Measurements from ENCODE around the gene COL9A2. TPM values are rescaled to one million over a fixed set of nuclear protein-coding genes. Genes with fewer than 3 reads are reported as not detected.

COL9A2 gene
- total and polyA plus RNA-seq, 3 donors from 2014 or later = 3.5 to 7.2 (median 5.1) TPM

GRCh38 chr1:40306296-40306695 is 10.8 kb downstream of the COL9A2 start:
- Histone ChIP-seq H3K4me3 (no peak overlapping the region), H3K4me1 (peaks cover 7% of the 10 kb centered on the region), H3K9me3 (no peaks in the 10 kb centered on the region), H3K36me3 (ENCODE audit: low read depth, missing control alignments) (no peaks in the 10 kb centered on the region), H3K27ac (no peak overlapping the region), H3K27me3 (no peaks in the 10 kb centered on the region)
- WGBS, 2 donors = 94 to 95% methylated on average over 3 to 4 of the region's 4 CpGs
- no peak for DNase-seq
- no peak for TF ChIP-seq CTCF (IDR thresholded peaks at IDR 0.05)
- no peak for TF ChIP-seq POLR2A (IDR thresholded peaks at IDR 0.05)
- intact Hi-C loops (cut with DNase I; ENCODE audit: low total_unique reads) = no loop called here

- no peaks in the 10 kb centered on the region for H3K9me3 ChIP-seq
- no peaks in the 10 kb centered on the region for H3K27me3 ChIP-seq
- peaks cover 7% of the 10 kb centered on the region for H3K4me1 ChIP-seq
- DNase-seq = no peak
- H3K36me3 ChIP-seq (ENCODE audit: low read depth, missing control alignments) = no peaks in the 10 kb centered on the region
- intact Hi-C loops (cut with DNase I; ENCODE audit: low total_unique reads) = no loop called here
- WGBS, 2 donors = 50 to 90% methylated on average over 1 to 2 of the region's 2 CpGs
- no peak overlapping the region for H3K4me3 ChIP-seq
- no peak overlapping the region for H3K27ac ChIP-seq
- TF ChIP-seq CTCF (IDR thresholded peaks at IDR 0.05) = no peak
- no peak for TF ChIP-seq POLR2A (IDR thresholded peaks at IDR 0.05)
Measured at GRCh38 chr1:40305871-40306270, 11.2 kb downstream of the COL9A2 start.

GRCh38 chr1:40305451-40305850 is 11.6 kb downstream of the COL9A2 start:
- intact Hi-C loops (cut with DNase I; ENCODE audit: low total_unique reads) = no loop called here
- Histone ChIP-seq H3K9me3 (no peaks in the 10 kb centered on the region), H3K4me3 (no peak overlapping the region), H3K27me3 (no peaks in the 10 kb centered on the region), H3K27ac (no peak overlapping the region), H3K36me3 (ENCODE audit: low read depth, missing control alignments) (no peaks in the 10 kb centered on the region), H3K4me1 (peaks cover 7% of the 10 kb centered on the region)
- 78 to 86% methylated on average over 4 to 5 of the region's 5 CpGs for WGBS, 2 donors
- DNase-seq = no peak
- TF ChIP-seq CTCF (IDR thresholded peaks at IDR 0.05) = no peak
- TF ChIP-seq POLR2A (IDR thresholded peaks at IDR 0.05) = no peak

- H3K9me3 ChIP-seq = no peaks in the 10 kb centered on the region
- peaks cover 7% of the 10 kb centered on the region for H3K4me1 ChIP-seq
- H3K27ac ChIP-seq = no peak overlapping the region
- intact Hi-C loops (cut with DNase I; ENCODE audit: low total_unique reads) = no loop called here
- 52% methylated on average over 26 of the region's 33 CpGs; no CpG with 5 or more reads in 1 of the 2 donors for WGBS, 2 donors
- DNase-seq = no peak
- H3K36me3 ChIP-seq (ENCODE audit: low read depth, missing control alignments) = no peaks in the 10 kb centered on the region
- H3K4me3 ChIP-seq = peak overlapping the region in 1 of 2 donors; percentile 31
- H3K27me3 ChIP-seq = no peaks in the 10 kb centered on the region
- TF ChIP-seq CTCF (IDR thresholded peaks at IDR 0.05) (no peak), POLR2A (IDR thresholded peaks at IDR 0.05) (no peak)
Measured at GRCh38 chr1:40303790-40304189, 13.3 kb downstream of the COL9A2 start.

- H3K27me3 ChIP-seq = no peaks in the 10 kb centered on the region
- 37 to 64% methylated on average over 11 to 35 of the region's 38 CpGs for whole genome bisulfite sequencing, 2 donors
- intact Hi-C loops (cut with DNase I; ENCODE audit: low total_unique reads) = no loop called here
- no peaks in the 10 kb centered on the region for H3K9me3 ChIP-seq
- H3K4me3 ChIP-seq = peak overlapping the region in 1 of 2 donors; percentile 31
- peaks cover 1% of the 10 kb centered on the region for H3K4me1 ChIP-seq
- H3K36me3 ChIP-seq (ENCODE audit: low read depth, missing control alignments) = no peaks in the 10 kb centered on the region
- no peak overlapping the region for H3K27ac ChIP-seq
- TF ChIP-seq POLR2A (IDR thresholded peaks at IDR 0.05) = no peak
- no peak for TF ChIP-seq CTCF (IDR thresholded peaks at IDR 0.05)
- no peak for DNase-seq
Measured at GRCh38 chr1:40303051-40303771, 13.9 kb downstream of the COL9A2 start.

All from testis (tissue), 3 donors.